ENCODE results near the gene BATF3.
A peak's percentile ranks its signal among the peaks of the same experiment; 100 is the strongest.
"Not testable (repeated sequence)": the region's sequence is repeated elsewhere in the genome, so short reads cannot be mapped to it uniquely, and the experiment has no call there.

Gene BATF3

GRCh38 chr1:212640223-212640878, 59.3 kb downstream of the BATF3 start:
- DNase-seq (ENCODE audit: low read depth), result no peak

GRCh38 chr1:212639524-212639923, 60.1 kb downstream of the BATF3 start:
- not testable (repeated sequence) for H3K4me3 ChIP-seq (ENCODE audit: low read length); DNase-seq (ENCODE audit: low read depth)

More at GRCh38 chr1:212640223-212640878, 59.3 kb downstream of the BATF3 start:
- TF ChIP-seq, protein P1, sequence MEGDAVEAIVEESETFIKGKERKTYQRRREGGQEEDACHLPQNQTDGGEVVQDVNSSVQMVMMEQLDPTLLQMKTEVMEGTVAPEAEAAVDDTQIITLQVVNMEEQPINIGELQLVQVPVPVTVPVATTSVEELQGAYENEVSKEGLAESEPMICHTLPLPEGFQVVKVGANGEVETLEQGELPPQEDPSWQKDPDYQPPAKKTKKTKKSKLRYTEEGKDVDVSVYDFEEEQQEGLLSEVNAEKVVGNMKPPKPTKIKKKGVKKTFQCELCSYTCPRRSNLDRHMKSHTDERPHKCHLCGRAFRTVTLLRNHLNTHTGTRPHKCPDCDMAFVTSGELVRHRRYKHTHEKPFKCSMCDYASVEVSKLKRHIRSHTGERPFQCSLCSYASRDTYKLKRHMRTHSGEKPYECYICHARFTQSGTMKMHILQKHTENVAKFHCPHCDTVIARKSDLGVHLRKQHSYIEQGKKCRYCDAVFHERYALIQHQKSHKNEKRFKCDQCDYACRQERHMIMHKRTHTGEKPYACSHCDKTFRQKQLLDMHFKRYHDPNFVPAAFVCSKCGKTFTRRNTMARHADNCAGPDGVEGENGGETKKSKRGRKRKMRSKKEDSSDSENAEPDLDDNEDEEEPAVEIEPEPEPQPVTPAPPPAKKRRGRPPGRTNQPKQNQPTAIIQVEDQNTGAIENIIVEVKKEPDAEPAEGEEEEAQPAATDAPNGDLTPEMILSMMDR (conservative IDR thresholded peaks at IDR 0.05; ENCODE audit: low read length), result no peak
- H3K4me3 ChIP-seq (ENCODE audit: low read length), result no peak overlapping the region

GRCh38 chr1:212638492-212639151, 61.0 kb downstream of the BATF3 start:
- DNase-seq (ENCODE audit: low read depth), result peak; percentile 79
- H3K4me3 ChIP-seq (ENCODE audit: low read length), result no peak overlapping the region; the same call in 1 of the 2 replicates
- TF ChIP-seq, protein P1 (conservative IDR thresholded peaks at IDR 0.05; ENCODE audit: low read length), result no peak

DNA sequence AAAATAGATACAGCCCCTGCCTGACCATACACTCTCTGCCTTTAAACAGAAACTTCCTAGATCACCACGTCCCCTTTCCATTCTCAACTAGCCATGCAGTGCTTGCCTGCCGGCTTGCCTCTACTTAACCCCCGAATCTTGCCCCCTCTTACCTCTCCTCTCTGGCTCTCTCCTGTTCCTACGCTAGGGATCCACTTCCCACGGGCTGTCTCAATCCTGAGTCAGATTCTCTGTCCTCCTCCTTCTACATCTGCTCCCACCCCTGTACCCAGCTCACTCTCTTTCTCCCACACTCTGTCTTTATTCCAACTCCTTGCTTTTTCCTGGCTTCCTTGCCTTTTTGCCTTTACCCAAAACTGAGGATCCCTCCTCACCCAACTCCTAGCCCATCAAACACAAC, 61.7 kb downstream of the BATF3 start:
- H3K4me3 ChIP-seq (ENCODE audit: low read length), result no peak overlapping the region; the same call in 1 of the 2 replicates
- TF ChIP-seq, protein P1 (conservative IDR thresholded peaks at IDR 0.05; ENCODE audit: low read length), result no peak
- peak; percentile 47 for DNase-seq (ENCODE audit: low read depth)
